ENCODE data around the gene ZNF669. TPM values are rescaled to one million over a fixed set of nuclear protein-coding genes. Genes with fewer than 3 reads are reported as not detected.
"Not testable (repeated sequence)": the region's sequence is repeated elsewhere in the genome, so short reads cannot be mapped to it uniquely, and the experiment has no call there.

ZNF669 gene
- total RNA-seq, 4 donors from 2014 or later = 4.6 to 10.5 (median 5.8) TPM

DNA sequence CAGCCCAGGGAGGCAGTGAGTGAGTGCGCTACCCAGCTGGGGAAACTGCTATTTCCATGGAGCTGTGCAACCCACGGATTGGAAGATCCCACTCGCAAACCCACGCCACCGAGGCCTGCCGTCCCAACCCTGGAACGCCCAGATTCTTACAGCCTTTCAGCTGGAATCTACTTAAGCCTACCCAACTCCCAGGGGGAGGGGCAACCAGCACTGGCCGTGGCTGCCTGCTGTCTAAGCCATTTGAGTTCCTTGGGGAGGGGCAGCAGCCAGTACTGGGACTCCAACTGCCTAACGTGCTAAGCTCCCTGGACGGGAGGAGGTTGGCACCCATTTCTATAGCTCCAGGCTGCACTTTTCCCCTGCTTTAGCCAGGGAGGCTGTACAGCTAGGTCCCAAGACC, 27.1 kb upstream of the ZNF669 start:
- TF ChIP-seq POLR2AphosphoS5 (IDR thresholded peaks at IDR 0.05) (no peak), POLR2A (IDR thresholded peaks at IDR 0.05) (no peak), EP300 (IDR thresholded peaks at IDR 0.05) (no peak)
- TF ChIP-seq, protein P1, sequence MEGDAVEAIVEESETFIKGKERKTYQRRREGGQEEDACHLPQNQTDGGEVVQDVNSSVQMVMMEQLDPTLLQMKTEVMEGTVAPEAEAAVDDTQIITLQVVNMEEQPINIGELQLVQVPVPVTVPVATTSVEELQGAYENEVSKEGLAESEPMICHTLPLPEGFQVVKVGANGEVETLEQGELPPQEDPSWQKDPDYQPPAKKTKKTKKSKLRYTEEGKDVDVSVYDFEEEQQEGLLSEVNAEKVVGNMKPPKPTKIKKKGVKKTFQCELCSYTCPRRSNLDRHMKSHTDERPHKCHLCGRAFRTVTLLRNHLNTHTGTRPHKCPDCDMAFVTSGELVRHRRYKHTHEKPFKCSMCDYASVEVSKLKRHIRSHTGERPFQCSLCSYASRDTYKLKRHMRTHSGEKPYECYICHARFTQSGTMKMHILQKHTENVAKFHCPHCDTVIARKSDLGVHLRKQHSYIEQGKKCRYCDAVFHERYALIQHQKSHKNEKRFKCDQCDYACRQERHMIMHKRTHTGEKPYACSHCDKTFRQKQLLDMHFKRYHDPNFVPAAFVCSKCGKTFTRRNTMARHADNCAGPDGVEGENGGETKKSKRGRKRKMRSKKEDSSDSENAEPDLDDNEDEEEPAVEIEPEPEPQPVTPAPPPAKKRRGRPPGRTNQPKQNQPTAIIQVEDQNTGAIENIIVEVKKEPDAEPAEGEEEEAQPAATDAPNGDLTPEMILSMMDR (IDR thresholded peaks at IDR 0.05) = no peak
- Histone ChIP-seq H3K4me3 (no peak overlapping the region), H3K27ac (no peak overlapping the region), H3K27me3 (no peaks in the 10 kb centered on the region), H3K9me3 (peaks cover 17% of the 10 kb centered on the region), H3K4me1 (peaks cover 3% of the 10 kb centered on the region), H3K36me3 (peaks cover 6% of the 10 kb centered on the region)
- DNase-seq (ENCODE audit: low spot score in 2 of 2) = no peak
- WGBS = 95% methylated on average over 9 of the region's 10 CpGs

- not testable (repeated sequence) for H3K27me3 ChIP-seq; H3K36me3 ChIP-seq; H3K4me1 ChIP-seq; DNase-seq (ENCODE audit: low spot score in 2 of 2); H3K27ac ChIP-seq; H3K9me3 ChIP-seq
- 38% methylated on average over 13 of the region's 18 CpGs for WGBS
- peak overlapping the region; percentile 7 for H3K4me3 ChIP-seq
Observed at GRCh38 chr1:247127519-247128282, 23.5 kb upstream of the ZNF669 start.

DNA sequence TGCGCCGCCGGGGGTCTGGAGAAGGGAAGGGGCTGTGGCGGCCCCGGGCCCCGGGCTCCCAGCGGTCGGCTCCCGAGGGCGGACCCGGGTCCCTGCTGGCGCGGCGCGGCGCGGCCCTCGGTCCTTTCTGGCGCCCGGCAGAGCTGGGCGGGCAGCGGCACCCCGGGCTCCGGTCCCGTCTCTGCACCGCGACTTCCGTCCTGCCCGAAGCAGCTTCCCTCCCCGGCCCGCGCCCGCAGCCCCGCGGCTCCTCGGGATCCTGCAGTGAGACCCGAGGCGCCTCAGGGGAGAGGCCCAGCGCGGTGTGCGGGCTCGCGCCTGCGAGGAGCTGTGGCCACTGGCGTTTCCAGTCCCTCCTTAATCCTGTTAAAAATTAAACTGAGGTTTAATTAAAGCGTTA, 22.4 kb upstream of the ZNF669 start:
- not testable (repeated sequence) for H3K4me1 ChIP-seq; H3K27me3 ChIP-seq; H3K36me3 ChIP-seq; H3K9me3 ChIP-seq; H3K4me3 ChIP-seq; DNase-seq (ENCODE audit: low spot score in 2 of 2); H3K27ac ChIP-seq
- no CpG with 5 or more reads among the region's 46 CpGs for WGBS

DNA sequence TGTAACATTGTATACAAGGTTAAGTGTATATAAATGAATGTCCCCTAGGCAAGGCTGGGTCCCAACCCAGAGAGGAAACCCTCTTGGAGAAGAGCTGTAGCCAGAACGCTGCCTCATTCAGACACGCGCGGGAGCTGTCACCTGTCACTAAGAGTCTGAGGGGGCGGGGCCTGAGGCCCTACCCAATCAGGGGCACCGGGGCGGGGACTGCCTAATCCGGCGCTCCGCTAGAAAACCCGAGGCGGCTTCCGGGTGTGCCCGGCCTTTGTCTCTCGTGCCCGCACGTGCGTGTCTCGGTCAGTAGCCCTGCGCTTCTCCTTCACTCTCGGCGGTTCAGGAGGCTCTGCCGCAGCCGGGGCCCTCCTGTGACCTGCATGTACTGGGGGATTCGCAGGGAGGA, 22.0 kb upstream of the ZNF669 start:
- not testable (repeated sequence) for H3K27me3 ChIP-seq; DNase-seq (ENCODE audit: low spot score in 2 of 2); H3K36me3 ChIP-seq; H3K4me3 ChIP-seq; H3K9me3 ChIP-seq; H3K27ac ChIP-seq; H3K4me1 ChIP-seq
- no CpG with 5 or more reads among the region's 25 CpGs for WGBS

GRCh38 chr1:247121382-247121781, 17.2 kb upstream of the ZNF669 start:
- Histone ChIP-seq H3K4me3 (no peak overlapping the region), H3K9me3 (no peaks in the 10 kb centered on the region), H3K4me1 (no peaks in the 10 kb centered on the region), H3K27me3 (no peaks in the 10 kb centered on the region), H3K27ac (no peak overlapping the region), H3K36me3 (no peaks in the 10 kb centered on the region)
- DNase-seq (ENCODE audit: low spot score in 2 of 2) = no peak
- TF ChIP-seq EP300 (IDR thresholded peaks at IDR 0.05) (no peak), POLR2A (IDR thresholded peaks at IDR 0.05) (no peak), POLR2AphosphoS5 (IDR thresholded peaks at IDR 0.05) (no peak)
- TF ChIP-seq, protein P1 (IDR thresholded peaks at IDR 0.05) = no peak
- 77% methylated on average over 6 of the region's 6 CpGs for WGBS

DNA sequence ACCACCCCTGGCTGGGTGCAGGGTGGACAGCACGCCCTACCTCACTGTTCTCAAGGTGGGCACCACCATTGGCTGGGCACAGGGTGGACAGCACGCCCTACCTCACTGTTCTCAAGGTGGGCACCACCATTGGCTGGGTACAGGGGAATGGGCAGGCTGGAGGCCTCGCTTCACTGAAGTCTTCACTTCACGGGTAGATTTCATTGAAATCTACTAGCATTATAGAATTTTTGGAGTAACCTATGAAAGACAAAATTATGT, 16.2 kb upstream of the ZNF669 start:
- not testable (repeated sequence) for H3K4me3 ChIP-seq; H3K4me1 ChIP-seq; H3K27ac ChIP-seq; H3K9me3 ChIP-seq; H3K36me3 ChIP-seq; H3K27me3 ChIP-seq; DNase-seq (ENCODE audit: low spot score in 2 of 2)
- WGBS = 93% methylated on average over 4 of the region's 4 CpGs

GRCh38 chr1:247119600-247120407, 15.6 kb upstream of the ZNF669 start:
- Histone ChIP-seq H3K36me3 (no peaks in the 10 kb centered on the region), H3K27ac (no peak overlapping the region), H3K27me3 (no peaks in the 10 kb centered on the region), H3K4me1 (no peaks in the 10 kb centered on the region), H3K9me3 (no peaks in the 10 kb centered on the region), H3K4me3 (no peak overlapping the region)
- WGBS = 96% methylated on average over 9 of the region's 22 CpGs
- TF ChIP-seq POLR2AphosphoS5 (IDR thresholded peaks at IDR 0.05) = no peak
- TF ChIP-seq EP300 (IDR thresholded peaks at IDR 0.05) = no peak
- TF ChIP-seq, protein P1 (IDR thresholded peaks at IDR 0.05) = no peak
- TF ChIP-seq POLR2A (IDR thresholded peaks at IDR 0.05) = no peak
- no peak for DNase-seq (ENCODE audit: low spot score in 2 of 2)
